ENCODE measurements around the gene MCF2L. TPM values are rescaled to one million over a fixed set of nuclear protein-coding genes. Genes with fewer than 3 reads are reported as not detected.

MCF2L gene
- total RNA-seq, 3 donors from 2014 or later, result 33.4 to 77.3 (median 38.6) TPM

GRCh38 chr13:113069861-113070805, 101.1 kb downstream of the MCF2L start:
- intact Hi-C loops (cut with DNase I; ENCODE audit: low total_unique reads), result no loop called here
- H3K9me3 ChIP-seq, result no peaks in the 10 kb centered on the region
- H3K36me3 ChIP-seq, result no peaks in the 10 kb centered on the region
- no peak for DNase-seq (ENCODE audit: low spot score in 2 of 2)
- TF ChIP-seq CTCF (IDR thresholded peaks at IDR 0.05) (no peak), POLR2A (IDR thresholded peaks at IDR 0.05) (no peak), POLR2AphosphoS5 (IDR thresholded peaks at IDR 0.05) (no peak)
- no peaks in the 10 kb centered on the region for H3K27me3 ChIP-seq
- no peaks in the 10 kb centered on the region for H3K4me1 ChIP-seq
- H3K27ac ChIP-seq, result no peak overlapping the region
- H3K4me3 ChIP-seq, result no peak overlapping the region

- intact Hi-C loops (cut with DNase I; ENCODE audit: low total_unique reads), result no loop called here
- Histone ChIP-seq H3K4me3 (no peak overlapping the region), H3K9me3 (no peaks in the 10 kb centered on the region), H3K36me3 (no peaks in the 10 kb centered on the region), H3K27ac (no peak overlapping the region), H3K27me3 (no peaks in the 10 kb centered on the region), H3K4me1 (no peaks in the 10 kb centered on the region)
- DNase-seq (ENCODE audit: low spot score in 2 of 2), result no peak
- TF ChIP-seq CTCF (IDR thresholded peaks at IDR 0.05), result no peak
- TF ChIP-seq POLR2AphosphoS5 (IDR thresholded peaks at IDR 0.05), result no peak
These were observed 101.8 kb downstream of the MCF2L start for GRCh38 chr13:113070855-113071254.

GRCh38 chr13:113072376-113072775, 103.4 kb downstream of the MCF2L start:
- TF ChIP-seq POLR2A (IDR thresholded peaks at IDR 0.05) (no peak), POLR2AphosphoS5 (IDR thresholded peaks at IDR 0.05) (no peak), CTCF (IDR thresholded peaks at IDR 0.05) (no peak)
- Histone ChIP-seq H3K4me1 (no peaks in the 10 kb centered on the region), H3K4me3 (no peak overlapping the region), H3K36me3 (no peaks in the 10 kb centered on the region), H3K27me3 (no peaks in the 10 kb centered on the region), H3K27ac (no peak overlapping the region), H3K9me3 (no peaks in the 10 kb centered on the region)
- intact Hi-C loops (cut with DNase I; ENCODE audit: low total_unique reads), result no loop called here
- DNase-seq (ENCODE audit: low spot score in 2 of 2), result no peak

GRCh38 chr13:113073942-113074341, 104.9 kb downstream of the MCF2L start:
- no peak for TF ChIP-seq CTCF (IDR thresholded peaks at IDR 0.05)
- no peak for TF ChIP-seq POLR2AphosphoS5 (IDR thresholded peaks at IDR 0.05)
- no peak for TF ChIP-seq POLR2A (IDR thresholded peaks at IDR 0.05)
- Histone ChIP-seq H3K27me3 (no peaks in the 10 kb centered on the region), H3K9me3 (no peaks in the 10 kb centered on the region), H3K27ac (no peak overlapping the region), H3K4me1 (no peaks in the 10 kb centered on the region), H3K4me3 (no peak overlapping the region), H3K36me3 (no peaks in the 10 kb centered on the region)
- no peak for DNase-seq (ENCODE audit: low spot score in 2 of 2)
- intact Hi-C loops (cut with DNase I; ENCODE audit: low total_unique reads), result no loop called here

- Histone ChIP-seq H3K9me3 (no peaks in the 10 kb centered on the region), H3K27ac (no peak overlapping the region), H3K36me3 (no peaks in the 10 kb centered on the region), H3K4me1 (no peaks in the 10 kb centered on the region), H3K4me3 (no peak overlapping the region), H3K27me3 (no peaks in the 10 kb centered on the region)
- TF ChIP-seq CTCF (IDR thresholded peaks at IDR 0.05) (no peak), POLR2A (IDR thresholded peaks at IDR 0.05) (no peak), POLR2AphosphoS5 (IDR thresholded peaks at IDR 0.05) (no peak)
- intact Hi-C loops (cut with DNase I; ENCODE audit: low total_unique reads), result no loop called here
- no peak for DNase-seq (ENCODE audit: low spot score in 2 of 2)
These were observed 105.4 kb downstream of the MCF2L start for GRCh38 chr13:113074401-113074800.

Data from breast epithelium (tissue), 4 donors.